ENCODE results near the gene HRNR.
"Not testable (repeated sequence)": the region's sequence is repeated elsewhere in the genome, so short reads cannot be mapped to it uniquely, and the experiment has no call there.

The HRNR gene

DNA sequence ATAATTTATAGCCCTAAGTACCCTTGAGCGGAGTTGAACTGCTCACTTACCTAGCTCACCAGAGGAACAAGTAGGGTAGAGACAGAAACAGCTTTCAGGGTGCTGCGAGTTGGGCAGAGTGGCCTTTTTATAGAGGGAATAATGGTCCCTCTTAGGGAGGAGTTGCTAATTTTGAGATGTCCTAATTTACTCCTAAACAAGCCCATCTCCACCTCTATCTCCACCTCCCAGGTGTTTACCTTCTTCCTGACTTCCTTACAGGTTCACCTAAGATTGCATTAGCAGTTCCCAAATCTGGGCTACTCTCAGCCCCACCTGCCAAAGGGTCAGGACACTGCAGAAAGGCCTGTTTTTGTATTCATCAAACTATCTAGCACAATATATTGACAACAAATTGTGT is at the start of gene HRNR:
TSS of gene HRNR (minus strand) at position 101 of the 400 bp plus-strand sequence. CDS start 940 bp downstream, outside the sequence.
- no peak for DNase-seq (ENCODE audit: low read depth, low spot score)
- WGBS (ENCODE audit: insufficient coverage, insufficient read length), result no CpG with 5 or more reads among the region's 2 CpGs
- H3K4me1 ChIP-seq (ENCODE audit: control insufficient read depth, insufficient read depth, low read length), result no peaks in the 10 kb centered on the region

GRCh38 chr1:152256394-152256793 is 32.4 kb upstream of the HRNR start:
- not testable (repeated sequence) for DNase-seq (ENCODE audit: low read depth, low spot score); H3K4me1 ChIP-seq (ENCODE audit: control insufficient read depth, insufficient read depth, low read length); H3K36me3 ChIP-seq (ENCODE audit: control insufficient read depth, insufficient read depth, low read length); H3K4me3 ChIP-seq (ENCODE audit: low read length); H3K27ac ChIP-seq (ENCODE audit: low read length); H3K9me3 ChIP-seq (ENCODE audit: control insufficient read depth, insufficient read depth, low read length); H3K27me3 ChIP-seq (ENCODE audit: control insufficient read depth, insufficient read depth, low read length)
- WGBS (ENCODE audit: insufficient coverage, insufficient read length), result no CpG with 5 or more reads among the region's 21 CpGs

More for the DNA sequence above, at the start of gene HRNR:
- H3K27ac ChIP-seq (ENCODE audit: low read length), result no peak within 1 kb of the TSS
- H3K4me3 ChIP-seq (ENCODE audit: low read length), result no peak within 1 kb of the TSS
- H3K27me3 ChIP-seq (ENCODE audit: control insufficient read depth, insufficient read depth, low read length), result no peaks in the 10 kb centered on the region
- H3K9me3 ChIP-seq (ENCODE audit: control insufficient read depth, insufficient read depth, low read length), result peaks cover 2% of the 10 kb centered on the region
- no peaks in the 10 kb centered on the region for H3K36me3 ChIP-seq (ENCODE audit: control insufficient read depth, insufficient read depth, low read length)

GRCh38 chr1:152252157-152252556 is 28.2 kb upstream of the HRNR start:
- H3K4me1 ChIP-seq (ENCODE audit: control insufficient read depth, insufficient read depth, low read length), result no peaks in the 10 kb centered on the region
- DNase-seq (ENCODE audit: low read depth, low spot score), result no peak
- H3K27ac ChIP-seq (ENCODE audit: low read length), result no peak overlapping the region
- H3K36me3 ChIP-seq (ENCODE audit: control insufficient read depth, insufficient read depth, low read length), result no peaks in the 10 kb centered on the region
- WGBS (ENCODE audit: insufficient coverage, insufficient read length), result no CpG with 5 or more reads among the region's 4 CpGs
- peaks cover 2% of the 10 kb centered on the region for H3K9me3 ChIP-seq (ENCODE audit: control insufficient read depth, insufficient read depth, low read length)
- no peak overlapping the region for H3K4me3 ChIP-seq (ENCODE audit: low read length)
- H3K27me3 ChIP-seq (ENCODE audit: control insufficient read depth, insufficient read depth, low read length), result no peaks in the 10 kb centered on the region

GRCh38 chr1:152251391-152251790 is 27.4 kb upstream of the HRNR start:
- Histone ChIP-seq H3K36me3 (ENCODE audit: control insufficient read depth, insufficient read depth, low read length) (no peaks in the 10 kb centered on the region), H3K4me1 (ENCODE audit: control insufficient read depth, insufficient read depth, low read length) (no peaks in the 10 kb centered on the region), H3K27ac (ENCODE audit: low read length) (no peak overlapping the region), H3K27me3 (ENCODE audit: control insufficient read depth, insufficient read depth, low read length) (no peaks in the 10 kb centered on the region), H3K4me3 (ENCODE audit: low read length) (no peak overlapping the region), H3K9me3 (ENCODE audit: control insufficient read depth, insufficient read depth, low read length) (peaks cover 2% of the 10 kb centered on the region)
- DNase-seq (ENCODE audit: low read depth, low spot score), result no peak
- WGBS (ENCODE audit: insufficient coverage, insufficient read length), result no CpG with 5 or more reads among the region's 2 CpGs

GRCh38 chr1:152247316-152247715 is 23.3 kb upstream of the HRNR start:
- Histone ChIP-seq H3K36me3 (ENCODE audit: control insufficient read depth, insufficient read depth, low read length) (no peaks in the 10 kb centered on the region), H3K27ac (ENCODE audit: low read length) (no peak overlapping the region), H3K4me1 (ENCODE audit: control insufficient read depth, insufficient read depth, low read length) (no peaks in the 10 kb centered on the region), H3K27me3 (ENCODE audit: control insufficient read depth, insufficient read depth, low read length) (no peaks in the 10 kb centered on the region), H3K9me3 (ENCODE audit: control insufficient read depth, insufficient read depth, low read length) (peaks cover 6% of the 10 kb centered on the region), H3K4me3 (ENCODE audit: low read length) (no peak overlapping the region)
- WGBS (ENCODE audit: insufficient coverage, insufficient read length), result no CpG with 5 or more reads among the region's 1 CpG
- no peak for DNase-seq (ENCODE audit: low read depth, low spot score)

- Histone ChIP-seq H3K4me3 (ENCODE audit: low read length) (no peak overlapping the region), H3K9me3 (ENCODE audit: control insufficient read depth, insufficient read depth, low read length) (peaks cover 4% of the 10 kb centered on the region), H3K27me3 (ENCODE audit: control insufficient read depth, insufficient read depth, low read length) (no peaks in the 10 kb centered on the region), H3K36me3 (ENCODE audit: control insufficient read depth, insufficient read depth, low read length) (no peaks in the 10 kb centered on the region), H3K4me1 (ENCODE audit: control insufficient read depth, insufficient read depth, low read length) (no peaks in the 10 kb centered on the region), H3K27ac (ENCODE audit: low read length) (no peak overlapping the region)
- WGBS (ENCODE audit: insufficient coverage, insufficient read length), result no CpG with 5 or more reads among the region's 2 CpGs
- DNase-seq (ENCODE audit: low read depth, low spot score), result no peak
These were observed 20.7 kb upstream of the HRNR start for GRCh38 chr1:152244576-152245273.

- H3K27me3 ChIP-seq (ENCODE audit: control insufficient read depth, insufficient read depth, low read length), result no peaks in the 10 kb centered on the region
- H3K4me1 ChIP-seq (ENCODE audit: control insufficient read depth, insufficient read depth, low read length), result no peaks in the 10 kb centered on the region
- no peak overlapping the region for H3K4me3 ChIP-seq (ENCODE audit: low read length)
- no peaks in the 10 kb centered on the region for H3K36me3 ChIP-seq (ENCODE audit: control insufficient read depth, insufficient read depth, low read length)
- DNase-seq (ENCODE audit: low read depth, low spot score), result no peak
- WGBS (ENCODE audit: insufficient coverage, insufficient read length), result no CpG with 5 or more reads among the region's 1 CpG
- H3K9me3 ChIP-seq (ENCODE audit: control insufficient read depth, insufficient read depth, low read length), result peaks cover 2% of the 10 kb centered on the region
- H3K27ac ChIP-seq (ENCODE audit: low read length), result no peak overlapping the region
These were observed 13.1 kb upstream of the HRNR start for GRCh38 chr1:152237093-152237492.

DNA sequence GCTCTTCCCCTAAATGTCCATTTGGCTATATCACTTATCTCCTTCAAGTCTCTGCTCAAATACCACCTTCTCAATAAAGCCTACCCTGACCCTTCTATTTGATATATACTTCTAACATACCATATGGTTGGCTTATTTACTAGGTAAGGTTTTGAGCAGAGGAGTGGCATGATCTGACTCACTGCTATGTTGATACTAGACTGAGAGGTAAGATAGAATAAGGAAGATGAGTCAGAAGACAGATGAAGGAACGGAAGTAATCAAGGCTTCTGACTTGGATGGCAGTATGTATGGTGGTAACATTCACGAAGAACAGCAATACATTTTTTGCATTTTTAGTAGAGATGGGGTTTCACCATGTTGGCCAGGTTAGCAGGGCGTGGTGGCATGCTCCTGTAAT is 4.8 kb upstream of the HRNR start:
- no CpG with 5 or more reads among the region's 3 CpGs for WGBS (ENCODE audit: insufficient coverage, insufficient read length)
- no peaks in the 10 kb centered on the region for H3K36me3 ChIP-seq (ENCODE audit: control insufficient read depth, insufficient read depth, low read length)
- DNase-seq (ENCODE audit: low read depth, low spot score), result no peak

DNA sequence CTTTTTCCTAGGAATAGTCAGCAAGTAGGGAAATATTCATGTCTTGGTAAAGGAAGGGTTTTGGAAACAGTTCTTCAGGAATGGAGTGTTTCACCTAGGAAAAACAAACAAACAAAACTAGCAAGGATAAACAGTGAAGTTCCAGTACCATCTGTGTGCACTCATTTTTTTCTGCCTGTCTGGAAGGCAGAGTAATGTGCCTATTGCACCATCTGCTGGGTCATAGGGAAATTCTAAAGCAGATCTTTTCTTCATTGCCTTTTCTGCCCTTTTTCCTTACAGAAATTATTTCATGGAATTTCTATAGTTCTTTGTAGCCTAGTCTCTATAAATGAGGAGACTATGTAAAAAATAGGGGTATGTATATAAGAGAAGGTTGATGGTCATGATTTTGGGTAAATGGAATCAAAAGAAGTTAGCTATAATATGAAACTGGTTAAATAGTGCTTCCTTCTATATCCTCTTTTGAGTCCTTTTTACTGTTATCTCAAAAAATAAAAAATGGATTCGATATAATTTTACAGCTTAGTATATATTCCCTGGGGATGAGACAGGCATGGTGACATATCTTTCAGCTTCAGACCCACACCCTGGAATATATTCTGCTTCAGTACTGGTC is 3.4 kb upstream of the HRNR start:
- DNase-seq (ENCODE audit: low read depth, low spot score), result no peak
- Histone ChIP-seq H3K4me3 (ENCODE audit: low read length) (no peak overlapping the region), H3K36me3 (ENCODE audit: control insufficient read depth, insufficient read depth, low read length) (no peaks in the 10 kb centered on the region), H3K4me1 (ENCODE audit: control insufficient read depth, insufficient read depth, low read length) (no peaks in the 10 kb centered on the region), H3K9me3 (ENCODE audit: control insufficient read depth, insufficient read depth, low read length) (no peaks in the 10 kb centered on the region; the same call in 1 of the 2 replicates), H3K27me3 (ENCODE audit: control insufficient read depth, insufficient read depth, low read length) (no peaks in the 10 kb centered on the region), H3K27ac (ENCODE audit: low read length) (no peak overlapping the region)
- no CpG with 5 or more reads among the region's 1 CpG for WGBS (ENCODE audit: insufficient coverage, insufficient read length)

More for the DNA sequence above, 4.8 kb upstream of the HRNR start:
- Histone ChIP-seq H3K27ac (ENCODE audit: low read length) (no peak overlapping the region), H3K9me3 (ENCODE audit: control insufficient read depth, insufficient read depth, low read length) (no peaks in the 10 kb centered on the region; the same call in 1 of the 2 replicates), H3K4me1 (ENCODE audit: control insufficient read depth, insufficient read depth, low read length) (no peaks in the 10 kb centered on the region), H3K27me3 (ENCODE audit: control insufficient read depth, insufficient read depth, low read length) (no peaks in the 10 kb centered on the region), H3K4me3 (ENCODE audit: low read length) (no peak overlapping the region)

GRCh38 chr1:152225678-152226077 is 1.7 kb upstream of the HRNR start:
- H3K9me3 ChIP-seq (ENCODE audit: control insufficient read depth, insufficient read depth, low read length), result no peaks in the 10 kb centered on the region; the same call in 1 of the 2 replicates
- H3K27ac ChIP-seq (ENCODE audit: low read length), result no peak overlapping the region
- H3K4me3 ChIP-seq (ENCODE audit: low read length), result no peak overlapping the region
- no peak for DNase-seq (ENCODE audit: low read depth, low spot score)
- no peaks in the 10 kb centered on the region for H3K4me1 ChIP-seq (ENCODE audit: control insufficient read depth, insufficient read depth, low read length)
- H3K27me3 ChIP-seq (ENCODE audit: control insufficient read depth, insufficient read depth, low read length), result no peaks in the 10 kb centered on the region
- WGBS (ENCODE audit: insufficient coverage, insufficient read length), result no CpG with 5 or more reads among the region's 3 CpGs
- no peaks in the 10 kb centered on the region for H3K36me3 ChIP-seq (ENCODE audit: control insufficient read depth, insufficient read depth, low read length)
